Epidermal melanocyte (primary cell): Measurements from ENCODE around the gene SUMO2.

Experiments
- DNase-seq: peaks from one replicate; pipeline ENCODE4 v3.0.0; 2011; ENCODE audit warnings: low spot score; ENCODE audit not compliant: insufficient read length

The SUMO2 gene

DNA sequence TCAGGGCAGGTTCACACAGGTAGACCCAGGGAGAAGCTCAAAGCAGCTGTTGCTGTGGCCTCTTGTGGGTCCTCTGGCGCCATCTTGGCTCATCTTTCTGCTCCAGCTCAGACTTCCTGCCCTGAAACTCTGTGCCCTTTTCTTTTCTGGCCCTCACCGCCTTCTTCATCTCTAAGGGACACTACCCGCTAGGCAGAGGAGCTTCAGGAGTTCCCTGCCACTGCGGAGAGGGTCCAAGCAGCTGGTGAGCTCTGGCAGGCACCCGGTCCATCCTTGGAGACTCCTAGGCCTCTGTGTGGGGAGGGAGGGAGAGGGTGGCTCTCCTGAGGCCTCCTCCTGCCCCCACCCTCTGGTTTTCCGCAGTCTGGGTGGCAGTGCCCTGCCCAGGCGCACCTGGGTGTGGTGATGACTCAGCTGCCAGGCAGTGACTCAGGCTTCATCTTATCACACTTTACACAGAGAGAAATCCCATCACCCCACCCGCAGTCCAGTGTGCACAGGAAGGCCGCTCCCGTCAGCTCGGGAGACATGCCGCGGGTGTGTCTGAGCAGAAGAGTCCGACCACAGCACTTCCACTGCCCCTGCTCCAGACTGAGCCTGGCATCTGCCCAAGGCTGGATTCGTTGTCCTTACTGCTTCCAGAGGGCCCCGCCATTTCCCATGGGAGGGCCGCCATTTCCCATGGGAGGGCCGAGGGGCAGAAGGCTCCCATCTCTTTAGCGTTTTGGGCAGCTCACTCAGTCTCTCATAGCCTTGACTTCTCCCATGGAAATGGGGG lies 58.5 kb downstream of the SUMO2 start:
- no peak for DNase-seq

DNA sequence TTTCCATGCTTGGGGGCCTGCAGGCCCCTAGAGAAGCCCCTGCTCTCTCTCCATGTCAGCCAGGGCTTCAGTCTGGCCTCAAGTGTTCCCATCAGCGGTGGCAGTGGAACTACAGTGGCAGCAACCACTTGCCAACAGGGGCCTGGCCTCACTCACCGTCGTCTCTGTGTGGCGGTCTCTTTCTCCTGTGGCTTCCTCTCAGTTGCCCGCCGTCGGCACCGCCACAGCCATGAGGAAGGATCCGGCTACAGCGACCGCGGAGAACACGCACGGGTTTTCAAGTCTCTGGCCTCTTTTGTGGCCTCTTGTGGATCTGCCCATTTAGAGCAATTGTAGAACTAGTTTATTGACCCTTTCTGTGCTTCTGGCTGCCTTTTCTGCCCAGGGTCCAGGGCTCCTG lies 64.5 kb downstream of the SUMO2 start:
- DNase-seq, result no peak

GRCh38 chr17:75116737-75117136 lies 66.0 kb downstream of the SUMO2 start:
- DNase-seq, result no peak
